C4-2B (cell line): ENCODE measurements around the gene JAZF1.

Experiments
- H3K27ac ChIP-seq: fragments of 450-650 bp; 2 replicates; pipeline ENCODE4 v1.5.1; 2017
- ZFX ChIP-seq: fragments of 450-650 bp; IDR thresholded peaks from 2 replicates; pipeline ENCODE4 v1.6.1; 2017
- TF ChIP-seq, protein P1 (sequence below): fragments of 450-650 bp; conservative IDR thresholded peaks from 2 replicates; pipeline ENCODE4 v1.5.1; 2017; ENCODE audit warnings: mild to moderate bottlenecking

JAZF1 gene

DNA sequence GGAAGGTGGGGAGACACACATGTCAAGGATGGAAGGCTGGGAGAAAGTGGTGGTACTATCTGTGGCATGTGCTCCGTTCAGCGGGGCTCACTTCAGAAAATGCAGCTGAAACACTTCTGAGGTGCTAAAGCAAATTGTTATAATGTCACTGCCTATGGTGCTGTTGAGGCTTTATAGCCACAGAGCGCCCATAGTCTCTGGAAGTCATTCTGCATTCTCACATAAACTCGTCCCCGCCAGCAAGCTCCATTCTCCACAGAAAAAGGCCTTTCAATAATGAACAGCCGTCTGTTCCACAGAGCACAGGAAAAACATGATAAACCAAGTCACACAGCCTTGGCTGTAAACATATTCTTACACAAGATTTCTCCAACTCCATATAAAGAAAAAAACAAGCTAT is 308.7 kb downstream of the JAZF1 start:
- TF ChIP-seq, protein P1, sequence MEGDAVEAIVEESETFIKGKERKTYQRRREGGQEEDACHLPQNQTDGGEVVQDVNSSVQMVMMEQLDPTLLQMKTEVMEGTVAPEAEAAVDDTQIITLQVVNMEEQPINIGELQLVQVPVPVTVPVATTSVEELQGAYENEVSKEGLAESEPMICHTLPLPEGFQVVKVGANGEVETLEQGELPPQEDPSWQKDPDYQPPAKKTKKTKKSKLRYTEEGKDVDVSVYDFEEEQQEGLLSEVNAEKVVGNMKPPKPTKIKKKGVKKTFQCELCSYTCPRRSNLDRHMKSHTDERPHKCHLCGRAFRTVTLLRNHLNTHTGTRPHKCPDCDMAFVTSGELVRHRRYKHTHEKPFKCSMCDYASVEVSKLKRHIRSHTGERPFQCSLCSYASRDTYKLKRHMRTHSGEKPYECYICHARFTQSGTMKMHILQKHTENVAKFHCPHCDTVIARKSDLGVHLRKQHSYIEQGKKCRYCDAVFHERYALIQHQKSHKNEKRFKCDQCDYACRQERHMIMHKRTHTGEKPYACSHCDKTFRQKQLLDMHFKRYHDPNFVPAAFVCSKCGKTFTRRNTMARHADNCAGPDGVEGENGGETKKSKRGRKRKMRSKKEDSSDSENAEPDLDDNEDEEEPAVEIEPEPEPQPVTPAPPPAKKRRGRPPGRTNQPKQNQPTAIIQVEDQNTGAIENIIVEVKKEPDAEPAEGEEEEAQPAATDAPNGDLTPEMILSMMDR: no peak
- TF ChIP-seq ZFX: no peak

DNA sequence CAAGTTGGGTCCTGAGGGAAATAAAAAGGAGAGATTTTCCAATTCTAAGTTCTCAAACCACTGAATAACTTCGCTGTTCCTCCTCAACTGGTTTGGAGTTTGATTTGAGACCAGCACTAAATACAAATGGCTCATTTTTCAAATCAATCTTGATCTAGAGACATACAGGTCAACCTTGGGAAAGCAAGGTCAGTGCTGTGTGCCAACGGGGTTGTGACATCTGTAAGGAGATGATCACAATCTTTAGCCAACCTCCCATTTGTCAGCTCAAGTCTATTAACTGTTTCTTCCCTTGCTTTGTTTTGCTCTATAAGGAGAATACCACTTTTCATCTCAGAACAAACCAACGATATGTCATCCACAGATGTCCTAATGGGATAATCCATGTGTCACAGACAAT is 309.5 kb downstream of the JAZF1 start:
- TF ChIP-seq ZFX: no peak
- TF ChIP-seq, protein P1: no peak
- H3K27ac ChIP-seq: no peak overlapping the region

More for the DNA sequence above, 308.7 kb downstream of the JAZF1 start:
- no peak overlapping the region for H3K27ac ChIP-seq

DNA sequence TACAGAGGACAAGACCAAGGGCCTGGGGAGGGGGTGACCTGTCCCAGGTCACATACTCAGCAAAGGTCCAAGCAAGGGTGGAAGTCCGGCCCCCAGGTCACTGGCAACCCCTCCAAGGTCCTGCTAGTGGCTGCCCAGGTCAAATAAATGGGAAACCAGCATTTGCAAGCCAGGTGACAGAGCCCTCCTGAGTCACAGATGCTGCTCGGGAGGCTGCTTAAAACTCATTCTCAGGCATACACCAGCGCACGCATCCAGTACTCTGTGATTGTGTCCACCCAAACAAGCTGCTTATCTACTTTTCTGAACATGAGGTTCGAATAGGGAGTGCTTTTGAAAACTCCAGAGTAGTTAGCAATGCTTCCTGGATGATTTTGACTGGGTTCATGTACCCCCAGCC is 310.0 kb downstream of the JAZF1 start:
- H3K27ac ChIP-seq: no peak overlapping the region
- no peak for TF ChIP-seq ZFX
- TF ChIP-seq, protein P1: no peak

DNA sequence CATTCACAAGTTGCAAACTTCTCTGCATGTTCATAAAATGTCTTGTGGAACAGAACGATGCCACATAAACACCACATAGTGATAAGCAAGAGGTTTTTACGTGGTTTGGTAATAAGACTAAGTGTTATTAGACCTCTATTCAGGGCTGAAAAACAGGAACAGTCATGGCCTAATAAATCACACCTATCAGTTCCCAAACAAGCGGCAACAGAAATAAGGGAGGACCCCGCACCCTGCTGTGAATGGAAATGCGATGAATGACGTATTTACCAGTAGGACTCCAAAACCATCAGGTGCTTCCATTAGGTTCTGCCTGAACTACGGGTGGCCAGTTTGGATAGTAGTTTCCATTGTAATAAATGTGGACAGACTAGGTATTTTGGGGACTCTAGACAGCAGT is 311.5 kb downstream of the JAZF1 start:
- no peak overlapping the region for H3K27ac ChIP-seq
- no peak for TF ChIP-seq ZFX
- TF ChIP-seq, protein P1: no peak

DNA sequence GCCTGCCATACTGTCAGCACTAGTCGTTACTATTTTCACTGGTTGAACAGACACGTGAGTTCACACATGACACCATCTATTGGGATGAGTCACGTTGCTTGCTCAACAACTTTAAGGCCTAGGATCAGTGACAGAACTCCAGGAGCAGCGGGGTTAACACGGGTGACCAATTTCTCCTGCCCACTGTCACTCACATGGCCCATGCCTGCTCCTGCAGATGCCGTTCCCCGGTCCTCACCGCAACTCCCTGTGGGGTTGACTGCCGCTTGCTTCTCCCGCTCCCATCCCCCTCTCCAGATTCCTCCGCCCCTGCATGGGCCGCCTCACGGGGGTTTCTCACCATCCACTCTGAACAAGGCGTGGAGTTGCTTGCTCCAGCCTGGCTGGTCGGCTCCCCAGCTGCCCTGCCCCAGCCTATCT is 312.5 kb downstream of the JAZF1 start:
- TF ChIP-seq, protein P1: no peak
- H3K27ac ChIP-seq: no peak overlapping the region

DNA sequence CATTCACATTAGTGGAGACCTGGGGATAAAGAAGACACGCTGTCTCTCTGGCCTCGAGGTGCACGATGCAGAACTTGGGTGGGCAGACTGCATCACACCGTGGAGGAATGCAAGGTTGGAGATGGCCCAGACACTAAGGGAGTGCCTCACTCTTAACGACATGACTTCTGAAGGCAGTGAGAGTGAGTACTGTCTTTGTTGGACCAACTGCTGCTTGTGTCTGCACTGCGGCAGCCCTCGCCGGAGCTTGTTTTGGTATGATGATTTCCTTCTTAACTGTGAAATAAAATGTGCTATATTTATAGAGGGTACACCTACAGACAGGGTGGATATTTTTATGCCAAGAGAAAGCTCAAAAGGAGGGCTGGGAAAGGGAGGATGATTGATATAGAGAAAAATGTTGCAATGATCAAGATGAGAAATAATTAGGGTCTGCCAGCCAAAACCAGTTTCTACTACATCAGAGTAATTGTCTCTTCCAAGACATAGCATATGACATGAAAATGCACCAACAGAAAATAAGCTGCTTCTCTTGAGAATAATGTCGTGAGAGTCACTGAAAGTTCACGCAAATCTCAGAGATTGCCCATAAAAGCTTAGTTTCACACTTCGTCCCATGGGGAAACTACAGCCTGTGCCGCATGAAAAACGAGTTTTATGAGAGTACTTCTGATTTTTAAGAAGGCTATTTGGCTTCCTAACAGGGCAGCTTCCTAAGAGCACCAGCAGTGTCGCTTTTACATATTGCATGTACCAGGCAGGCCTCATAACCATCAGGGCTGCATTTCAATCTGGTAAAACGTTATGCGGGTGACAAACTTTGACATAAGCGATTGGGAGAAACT is 313.5 kb downstream of the JAZF1 start:
- no peak overlapping the region for H3K27ac ChIP-seq

DNA sequence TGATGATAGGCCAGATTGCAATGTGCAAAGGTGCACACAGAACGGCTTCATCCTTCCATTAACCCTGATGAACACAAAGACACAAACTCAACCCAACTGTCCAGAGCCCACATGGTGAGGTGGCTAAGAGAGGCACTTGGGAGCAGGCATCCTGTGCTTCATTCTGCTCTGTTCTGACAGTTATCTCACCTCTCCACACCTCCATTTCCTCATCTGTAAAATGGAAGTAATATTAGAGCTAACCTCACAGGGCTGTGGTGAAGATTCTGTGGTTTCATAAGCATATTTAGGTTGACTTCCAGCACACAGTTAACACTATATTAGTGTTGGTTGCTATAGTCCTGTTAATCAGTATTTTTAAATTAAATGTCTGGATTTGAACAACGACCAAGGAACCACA is 314.3 kb downstream of the JAZF1 start:
- TF ChIP-seq, protein P1: no peak
- no peak for TF ChIP-seq ZFX
- H3K27ac ChIP-seq: no peak overlapping the region

More for the DNA sequence above, 313.5 kb downstream of the JAZF1 start:
- TF ChIP-seq, protein P1: no peak
- no peak for TF ChIP-seq ZFX
